Lung microvascular endothelial cell (primary cell): ENCODE measurements around the gene MAP10. TPM values are rescaled to one million over a fixed set of nuclear protein-coding genes. Genes with fewer than 3 reads are reported as not detected.
A peak's percentile ranks its signal among the peaks of the same experiment; 100 is the strongest.

ENCODE experiments used
- DNase-seq, 2 donors: peaks; one replicate each; pipeline versions ENCODE4 v3.0.0 to v3.0.0-alpha.2; 2010; ENCODE audit warnings: low read depth in 2 of 2
- total RNA-seq: library from RNA; depleted of rRNA; stranded (reverse); fragments of >200 nt; gene quantifications from 2 replicates; pipeline ENCODE4 v1.2.1, GENCODE V29; 2014

The MAP10 gene
- total RNA-seq, 1 donor from 2014 or later: 0.60 TPM

DNA sequence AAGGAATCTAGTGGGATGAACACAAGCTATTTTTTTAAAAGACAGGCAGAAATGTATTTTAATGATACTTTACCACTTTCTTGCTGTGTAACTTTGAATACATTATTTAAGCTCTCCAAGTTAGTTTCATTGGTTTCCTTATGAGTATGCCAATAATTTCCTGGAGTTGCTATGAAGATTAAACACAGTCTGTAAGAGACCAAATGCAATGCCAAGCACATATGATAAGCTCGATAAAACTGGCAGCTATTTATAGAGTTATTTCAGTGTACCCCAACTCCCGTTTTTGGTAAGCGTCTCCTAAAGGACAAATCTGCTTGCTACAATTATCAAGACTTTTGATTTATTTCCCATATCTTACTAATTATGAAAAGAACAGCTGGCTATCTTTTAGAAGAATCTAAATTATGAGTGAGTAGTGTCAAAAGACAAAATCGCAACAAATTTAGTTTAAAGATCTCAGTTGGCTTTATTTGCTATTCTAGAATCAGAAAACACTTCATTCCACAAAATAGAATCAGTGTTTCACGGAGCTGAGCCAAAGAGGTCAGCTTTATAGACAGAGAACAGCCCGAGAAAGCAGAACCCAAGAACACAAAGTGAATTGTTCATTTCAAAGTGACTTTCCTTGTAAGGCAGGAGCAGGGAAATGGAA lies 7.2 kb upstream of the MAP10 start:
- DNase-seq: no peak

DNA sequence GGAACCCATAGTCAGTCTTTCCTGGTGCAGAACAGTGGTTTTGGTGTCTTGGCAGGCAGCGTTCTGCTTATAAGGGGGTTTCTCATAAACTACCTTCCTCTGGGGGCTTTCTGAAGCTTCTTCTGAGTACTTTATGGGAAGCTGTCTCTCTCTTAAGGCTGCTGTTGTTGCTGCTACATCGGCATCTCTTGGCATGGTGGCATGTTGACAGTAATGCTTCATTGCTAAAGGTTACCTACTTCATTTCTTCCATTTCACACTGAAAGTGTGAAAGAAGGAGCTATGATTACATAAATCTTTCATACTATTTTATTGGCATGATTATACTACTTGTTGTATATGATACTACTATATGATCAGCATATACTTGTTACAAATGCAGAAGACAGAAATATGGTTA lies 6.3 kb upstream of the MAP10 start:
- DNase-seq: no peak

DNA sequence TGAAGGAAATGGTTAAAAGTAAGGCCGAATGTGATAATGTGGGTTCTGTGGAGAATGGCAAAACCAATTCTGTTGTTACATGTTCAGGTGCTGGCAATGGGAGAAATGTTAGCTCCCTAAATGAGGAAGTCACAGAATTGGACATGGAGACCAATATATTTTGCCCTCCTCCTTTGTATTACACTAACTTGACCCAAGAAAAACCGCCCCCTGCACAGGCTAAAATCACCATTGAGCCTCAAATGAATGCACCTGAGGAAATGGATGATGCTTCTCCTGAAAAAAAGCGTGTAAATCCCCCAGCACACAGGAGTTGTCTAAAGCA lies 932 bp downstream of the MAP10 start:
- DNase-seq: no peak

DNA sequence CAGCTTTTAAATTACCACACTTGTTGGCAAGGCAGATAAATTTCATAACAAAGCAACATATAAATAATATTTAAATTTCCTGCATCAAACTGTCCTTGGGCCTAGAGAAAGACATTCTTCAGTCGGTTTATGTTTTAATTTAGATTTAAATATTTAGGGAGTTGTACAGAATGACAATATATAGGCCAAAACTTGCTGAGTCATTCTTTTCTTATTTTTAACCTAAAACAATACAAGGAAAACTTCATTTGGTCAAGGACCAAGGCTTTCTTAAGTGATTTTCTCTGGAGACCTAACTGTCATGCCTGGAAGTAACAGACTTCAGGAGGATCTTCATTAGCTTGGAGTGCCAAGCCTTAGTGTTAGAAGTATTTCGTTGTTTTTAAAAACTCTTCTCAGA lies 5.6 kb downstream of the MAP10 start:
- peak in 1 of 2 donors; percentile 28 for DNase-seq

DNA sequence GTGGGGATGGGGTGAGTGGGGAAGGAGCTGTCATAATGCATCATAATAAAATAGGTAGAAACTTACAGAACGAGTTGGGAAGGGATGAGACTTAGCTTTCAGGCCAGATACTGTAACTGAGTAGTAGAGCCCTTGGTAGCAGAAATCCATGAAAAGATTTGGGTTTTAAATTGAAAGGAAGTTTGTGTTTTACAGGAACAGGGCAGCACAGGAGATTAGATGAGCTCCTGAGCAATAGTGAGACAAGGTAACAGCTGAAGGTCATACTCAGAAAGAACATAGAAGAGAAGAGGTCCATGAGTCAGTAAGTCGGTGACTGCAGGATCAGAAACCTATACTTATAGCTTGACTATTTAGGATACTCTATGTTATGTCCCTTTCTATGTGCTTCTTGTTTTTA lies 7.3 kb downstream of the MAP10 start:
- no peak for DNase-seq

DNA sequence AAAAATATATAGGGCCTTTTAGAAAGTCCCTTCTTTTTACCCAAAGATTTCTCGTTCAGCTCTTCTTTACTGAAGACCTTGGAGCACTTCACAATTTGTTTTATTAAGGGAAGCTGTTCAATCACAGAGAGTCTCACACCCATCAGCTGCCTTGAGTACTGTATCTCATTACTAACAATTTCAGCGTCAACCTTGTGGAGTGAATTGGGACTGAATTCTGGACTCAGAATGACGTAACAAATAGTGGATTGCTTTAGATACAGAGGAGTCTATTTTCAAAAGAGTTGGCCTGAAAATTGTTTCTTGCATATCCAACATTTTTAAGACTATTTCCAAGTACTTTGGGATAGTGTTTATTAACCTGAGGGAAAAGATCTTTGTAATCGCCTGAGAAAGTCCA lies 7.9 kb downstream of the MAP10 start:
- no peak for DNase-seq

DNA sequence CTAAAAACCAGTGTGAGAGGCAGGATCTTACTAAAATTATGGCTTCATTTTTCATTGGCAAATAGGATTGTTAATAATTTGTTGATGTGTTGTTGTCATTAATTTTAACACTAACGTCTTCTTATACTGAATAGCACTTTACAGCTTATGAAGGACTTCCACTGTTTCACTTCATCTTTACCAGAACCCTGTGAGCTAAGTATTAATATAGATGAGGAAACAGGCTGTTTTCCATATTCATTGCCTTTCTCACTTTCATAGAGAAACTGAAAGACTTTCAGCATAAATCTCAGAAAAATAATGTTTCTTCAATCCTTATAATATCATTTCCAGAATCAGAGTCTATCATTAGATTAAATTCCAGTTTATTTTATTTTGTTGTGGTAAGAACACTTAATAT lies 8.5 kb downstream of the MAP10 start:
- no peak for DNase-seq

DNA sequence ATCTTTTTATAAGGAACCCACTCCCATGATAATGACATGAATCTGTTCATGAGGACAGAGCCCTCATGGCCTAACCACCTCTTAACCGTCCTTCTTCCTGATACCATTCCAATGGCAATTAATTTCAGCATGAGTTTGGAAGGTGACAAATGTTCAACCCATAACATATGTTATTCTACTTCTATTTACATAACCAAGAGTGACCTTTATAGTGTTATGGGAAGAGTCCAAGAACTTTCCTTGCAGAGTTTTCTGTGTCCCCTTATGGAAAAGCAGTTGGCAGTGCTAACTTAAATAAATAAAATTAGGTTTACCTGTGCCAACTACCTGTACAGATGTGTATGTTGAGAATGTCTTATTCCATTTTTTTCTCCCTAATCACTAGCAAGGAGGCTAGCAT lies 11.1 kb downstream of the MAP10 start:
- DNase-seq: no peak

DNA sequence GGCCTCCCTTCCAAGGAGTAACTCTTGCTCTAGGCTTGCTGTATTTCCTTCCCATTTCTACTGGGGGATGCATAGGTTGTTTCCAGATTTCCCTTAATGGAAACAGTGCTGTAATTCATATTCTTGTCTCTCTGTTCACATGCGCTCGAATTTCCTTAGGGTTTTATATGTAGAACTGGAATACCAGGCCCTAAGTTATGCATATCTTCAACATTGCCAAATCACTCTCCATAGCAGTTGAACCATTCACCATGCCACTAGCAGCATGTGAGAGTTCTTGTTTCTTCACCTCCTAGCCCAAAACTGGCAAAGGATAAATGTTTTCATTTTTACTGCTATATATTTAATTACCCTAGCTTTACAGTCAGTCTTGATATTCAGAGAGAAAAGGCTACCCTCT lies 12.8 kb downstream of the MAP10 start:
- DNase-seq: no peak

DNA sequence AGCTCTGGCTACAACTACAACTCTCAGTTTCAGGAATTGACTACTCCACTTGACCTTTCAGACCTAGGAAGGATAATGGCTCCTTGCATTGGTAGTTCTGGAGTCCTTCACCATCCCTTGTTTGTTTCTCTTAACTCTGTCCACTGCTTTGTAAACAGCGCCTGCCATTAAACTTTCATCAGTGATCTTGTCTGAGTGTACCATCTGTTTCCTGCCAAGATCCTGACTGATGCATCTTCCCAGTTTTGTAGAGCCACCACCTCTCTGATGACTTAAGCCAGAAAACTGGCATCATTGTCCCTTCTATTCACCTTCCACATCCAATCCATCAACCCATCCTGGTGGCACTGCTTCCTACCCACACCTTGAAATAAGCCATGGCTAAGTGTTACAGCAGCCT lies 15.2 kb downstream of the MAP10 start:
- no peak for DNase-seq

DNA sequence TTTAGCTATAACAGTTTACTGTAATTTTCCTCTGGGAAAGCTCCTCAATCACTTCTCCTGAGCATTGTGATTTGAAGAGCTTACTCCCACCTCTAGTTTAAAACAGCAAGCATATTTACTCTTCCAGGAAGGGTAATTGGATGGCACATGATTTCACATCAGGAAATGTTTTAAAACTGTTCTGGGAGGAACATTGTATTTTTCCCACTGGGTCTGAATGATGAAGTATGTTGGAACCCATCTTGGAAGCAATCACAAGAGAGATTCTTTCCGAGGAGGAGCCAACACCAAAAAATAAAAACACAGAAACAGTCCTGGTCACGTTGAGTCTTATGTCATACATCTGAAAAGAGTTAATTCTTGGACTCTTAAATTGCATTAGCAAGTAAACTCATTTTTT lies 17.3 kb downstream of the MAP10 start:
- no peak for DNase-seq

DNA sequence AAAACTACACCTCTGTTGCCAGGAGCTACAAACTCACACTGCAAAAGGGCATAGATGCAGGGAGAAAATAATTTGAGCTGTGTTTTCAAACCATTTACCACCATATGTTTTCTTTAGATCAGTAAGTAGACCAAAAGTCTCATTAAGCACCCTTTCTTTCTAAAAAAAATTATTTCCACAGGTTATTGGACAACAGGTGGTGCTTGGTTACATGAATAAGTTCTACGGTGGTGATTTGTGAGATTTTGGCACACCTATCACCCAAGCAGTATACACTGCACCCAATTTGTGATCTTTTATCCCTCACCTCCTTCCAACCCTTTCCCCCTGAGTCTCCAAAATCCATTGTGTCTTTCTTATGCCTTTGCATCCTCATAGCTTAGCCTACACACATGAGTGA lies 21.1 kb downstream of the MAP10 start:
- DNase-seq: no peak

DNA sequence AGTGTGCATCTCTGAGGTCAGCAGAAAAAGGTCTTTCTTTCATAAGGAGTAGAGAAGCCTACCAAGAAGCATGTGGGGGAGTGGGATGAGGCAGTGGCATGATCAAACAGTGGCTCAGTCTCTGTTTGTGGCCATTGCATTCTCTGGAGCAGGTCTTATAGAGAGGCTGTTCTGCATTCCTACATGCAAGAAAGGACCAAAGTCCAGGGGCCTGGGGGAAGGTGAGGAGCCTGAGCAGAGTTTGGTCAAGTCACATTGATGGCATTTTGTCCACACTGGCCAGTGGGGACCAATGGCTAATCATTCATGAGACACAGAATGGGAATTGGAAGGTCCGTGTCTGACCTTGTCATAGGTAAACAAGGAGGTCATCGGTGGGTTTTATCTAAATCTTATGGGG lies 25.4 kb downstream of the MAP10 start:
- DNase-seq: no peak

DNA sequence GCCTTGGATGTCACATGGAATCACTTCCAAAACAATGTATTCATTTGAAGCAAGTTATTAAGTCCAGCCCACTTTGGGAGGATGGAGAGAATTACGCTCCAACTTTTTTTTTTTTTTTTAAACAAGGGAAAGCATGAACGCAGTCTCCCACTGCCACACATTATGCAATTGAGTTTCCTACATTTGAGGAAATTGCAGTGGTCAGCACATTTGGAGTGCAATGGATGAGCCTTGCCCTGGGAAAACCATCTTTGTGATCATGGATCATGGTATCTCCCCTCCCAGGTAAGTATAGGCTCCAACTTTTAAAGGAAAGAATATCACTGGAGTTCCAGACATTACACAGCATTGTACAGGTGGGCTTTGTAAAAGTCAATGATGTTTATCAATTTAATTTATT lies 26.7 kb downstream of the MAP10 start:
- DNase-seq: no peak

DNA sequence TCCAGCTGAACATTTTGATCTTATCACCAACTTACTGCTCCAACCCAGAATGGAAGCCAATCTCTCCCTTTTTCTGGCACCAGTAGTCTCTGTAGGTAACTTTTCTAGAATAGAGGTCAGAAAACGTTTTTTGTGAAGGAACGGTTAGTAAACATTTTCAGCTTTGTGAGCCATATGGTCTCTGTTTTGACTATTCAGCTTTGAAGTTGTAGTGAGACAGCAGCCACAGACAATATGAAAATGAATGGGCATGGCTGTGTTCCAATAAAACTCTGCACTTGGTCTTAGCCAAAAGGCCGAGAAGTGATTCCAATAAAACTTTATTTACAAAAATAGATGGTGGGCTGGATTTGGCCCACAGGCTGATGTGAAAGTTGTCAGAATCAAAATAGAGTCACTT lies 28.9 kb downstream of the MAP10 start:
- no peak for DNase-seq

DNA sequence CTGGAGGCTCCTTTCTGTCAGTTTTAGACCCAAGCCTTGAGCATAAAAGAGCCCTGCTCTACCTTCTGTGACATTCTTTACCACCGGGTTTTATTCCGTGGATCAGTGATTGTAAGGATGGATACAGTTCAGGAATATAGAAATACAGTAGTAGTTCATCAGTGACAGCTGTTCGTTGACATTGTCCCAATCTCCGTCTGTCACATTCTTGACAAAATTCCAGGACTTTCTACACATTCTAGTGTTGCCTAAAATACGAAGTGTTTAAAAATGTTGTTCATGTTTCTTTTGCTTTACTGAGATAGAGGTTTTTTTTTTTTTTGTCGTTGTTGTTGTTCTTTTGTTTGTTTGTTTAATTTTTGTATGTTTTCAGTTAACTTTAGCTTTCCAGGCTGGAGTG lies 29.9 kb downstream of the MAP10 start:
- no peak for DNase-seq

DNA sequence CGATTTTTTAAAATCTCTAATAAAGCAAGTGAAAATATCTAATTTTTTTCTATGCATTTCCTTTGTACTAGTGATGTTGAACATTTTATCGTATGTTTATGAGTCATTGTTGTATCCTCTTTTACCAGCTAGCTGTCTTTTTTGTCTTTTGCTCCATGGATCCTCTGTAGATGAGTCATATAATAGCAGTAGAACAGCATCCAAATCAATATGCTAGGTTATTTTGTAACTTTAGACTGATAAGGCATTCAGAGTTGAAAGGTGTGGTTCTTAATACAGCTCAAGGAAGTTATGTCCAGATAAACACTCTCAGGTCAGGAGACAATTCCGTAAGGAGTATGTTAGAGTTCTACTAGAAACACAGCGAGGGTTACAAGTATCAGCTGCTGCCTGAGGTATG lies 31.9 kb downstream of the MAP10 start:
- peak in 1 of 2 donors; percentile 7 for DNase-seq

DNA sequence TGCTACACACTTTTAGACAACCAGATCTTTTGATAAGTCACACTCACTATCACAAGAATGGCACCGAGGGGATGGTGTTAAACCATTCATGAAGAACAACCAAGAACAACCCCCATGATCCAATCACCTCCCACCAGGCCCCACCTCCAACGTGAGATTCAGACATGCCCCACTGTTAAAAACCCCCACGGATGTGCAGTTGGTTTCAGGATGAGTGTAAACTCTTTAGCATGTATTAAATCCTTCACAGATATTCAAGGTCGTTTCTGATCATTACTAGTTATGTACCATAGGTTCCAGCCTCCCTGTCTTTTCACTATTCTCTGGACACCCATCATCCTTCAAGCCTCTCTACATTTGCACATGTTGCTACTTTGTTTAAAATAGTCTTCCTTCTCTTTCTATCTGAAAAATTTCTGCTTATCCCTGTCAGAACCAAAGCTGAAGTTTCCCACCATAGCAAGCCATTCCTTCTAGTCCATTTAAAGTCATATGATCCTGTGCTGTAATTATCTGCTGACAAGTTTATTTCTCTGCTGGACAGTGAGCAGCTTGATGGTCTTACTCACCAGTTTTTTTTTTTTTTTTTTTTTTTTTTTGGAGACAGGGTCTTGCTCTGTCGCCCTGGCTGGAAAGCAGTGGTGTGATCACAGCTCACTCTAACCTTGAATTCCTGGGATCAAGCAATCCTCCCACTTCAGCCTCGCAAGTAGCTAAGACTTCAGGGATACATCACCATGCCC lies 36.8 kb downstream of the MAP10 start:
- DNase-seq: no peak

DNA sequence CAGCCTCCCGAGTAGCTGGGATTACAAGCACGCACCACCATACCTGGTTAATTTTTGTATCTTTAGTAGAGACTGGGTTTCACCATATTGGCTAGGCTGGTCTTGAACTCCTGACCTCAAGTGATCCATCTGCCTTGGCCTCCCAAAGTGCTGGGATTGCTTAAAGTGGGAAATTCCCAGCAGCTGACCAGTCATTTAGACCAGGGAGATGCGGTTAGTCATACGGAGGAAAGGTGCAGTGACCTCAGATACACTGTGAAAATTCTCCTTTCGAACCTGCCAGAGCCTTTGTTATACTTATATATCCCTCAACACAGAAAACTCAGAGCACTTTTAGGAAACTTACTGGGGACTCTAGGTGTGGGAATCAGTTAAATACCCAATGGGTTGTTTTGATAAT lies 39.6 kb downstream of the MAP10 start:
- DNase-seq: peak in 1 of 2 donors; percentile 48

DNA sequence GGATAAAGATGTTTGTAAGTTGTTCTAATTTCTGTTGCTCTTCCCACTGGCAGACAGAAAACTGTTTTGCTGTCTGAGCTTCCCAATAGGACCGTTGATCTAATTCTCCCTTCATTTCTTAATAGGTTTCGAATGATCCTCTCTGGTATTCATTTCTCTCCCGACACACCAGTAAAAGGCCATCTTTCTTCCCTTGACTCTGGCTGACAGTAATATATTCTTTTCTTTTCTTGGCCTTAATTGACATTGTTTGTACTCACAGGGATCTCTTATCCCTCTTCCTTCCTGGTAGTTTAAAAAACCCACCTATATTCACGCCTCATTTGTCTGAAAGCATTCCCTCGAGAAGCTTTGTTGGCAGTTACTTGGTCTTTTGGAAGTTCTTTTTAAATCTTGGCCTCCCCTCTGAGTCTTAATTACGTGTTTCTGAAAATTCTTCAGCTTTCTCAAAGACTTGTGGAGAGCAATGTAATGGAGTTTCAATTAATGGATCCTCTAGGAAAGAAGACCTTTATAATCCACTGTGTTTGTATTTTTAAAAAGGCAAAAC lies 40.3 kb downstream of the MAP10 start:
- no peak for DNase-seq

DNA sequence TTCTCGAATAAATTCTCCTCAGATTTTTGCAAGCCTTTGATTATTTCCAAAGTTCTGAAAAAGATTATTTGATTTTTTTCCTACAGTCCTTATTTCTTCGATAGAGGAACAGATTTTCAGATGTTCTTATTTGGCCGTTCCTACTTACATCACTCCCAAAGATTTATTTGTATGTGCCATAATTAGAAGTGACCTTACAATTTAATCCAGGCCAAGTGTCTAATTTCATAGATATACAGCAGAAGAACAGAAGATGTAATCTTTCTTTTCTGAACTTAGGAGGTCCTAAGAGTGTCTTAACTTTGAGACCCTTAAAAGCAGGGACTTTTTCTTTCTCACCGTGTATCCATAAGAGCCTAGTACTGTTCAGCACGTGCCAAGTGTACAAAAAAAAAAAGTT lies 46.3 kb downstream of the MAP10 start:
- DNase-seq: no peak

DNA sequence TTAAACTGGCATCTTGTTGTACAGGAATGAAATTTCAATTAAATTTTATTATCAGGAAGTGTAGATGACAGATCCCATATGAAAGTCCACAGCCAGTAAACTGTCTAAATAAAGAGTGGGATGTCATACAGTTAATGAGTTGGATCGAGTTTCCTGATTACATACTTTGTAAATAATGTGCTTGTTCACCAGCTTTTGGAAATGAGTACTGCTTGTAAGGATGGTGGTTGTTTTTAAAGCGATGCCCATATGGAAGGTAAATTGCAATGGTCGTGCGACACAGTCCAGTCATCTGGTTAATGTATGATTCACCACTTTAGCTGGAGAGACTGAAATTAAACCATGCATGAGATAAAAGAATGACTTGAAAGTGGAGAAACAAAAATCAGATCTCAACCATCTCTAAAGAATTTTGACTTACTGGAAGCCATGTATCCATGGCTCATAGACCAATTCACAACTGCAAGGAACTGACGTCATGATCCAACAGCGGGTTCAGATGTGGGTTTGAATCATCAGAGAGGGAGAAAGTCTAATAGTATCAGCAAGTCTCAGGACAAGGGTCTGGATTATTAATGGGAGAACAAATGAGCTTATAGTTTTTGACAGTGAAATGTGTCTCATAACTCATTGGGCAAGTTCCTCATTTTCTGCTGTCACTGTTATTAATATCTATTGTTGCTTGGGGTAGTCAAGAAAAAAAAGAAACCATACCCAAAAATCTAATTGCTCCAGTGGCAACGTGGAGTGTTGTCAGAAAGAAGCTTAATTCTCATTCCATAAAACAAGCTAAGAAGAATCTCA lies 49.0 kb downstream of the MAP10 start:
- no peak for DNase-seq

DNA sequence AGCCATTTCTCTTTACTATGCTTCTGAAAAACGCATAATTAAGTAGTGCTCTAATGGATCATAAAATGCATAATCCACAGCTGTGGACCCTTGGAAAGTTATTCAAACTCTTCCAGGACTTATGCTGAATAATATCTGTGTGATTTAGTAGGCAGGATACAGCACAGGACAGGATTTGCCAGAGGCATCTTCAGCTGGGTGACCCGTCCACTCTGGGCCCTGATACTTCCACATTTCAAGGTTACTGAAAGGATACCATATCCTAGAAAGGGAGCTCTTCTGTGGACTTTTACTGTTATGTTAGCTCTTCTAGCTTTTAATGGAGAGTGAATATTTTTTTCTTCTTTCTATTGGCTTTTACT lies 49.6 kb downstream of the MAP10 start:
- no peak for DNase-seq
